Thyroid gland (tissue), 4 donors: ENCODE data around the gene RAB11FIP4. TPM values are rescaled to one million over a fixed set of nuclear protein-coding genes. Genes with fewer than 3 reads are reported as not detected.

Experiments
- DNase-seq, 2 donors: peaks; one replicate each; pipeline ENCODE4 v3.0.0-alpha.2; 2019
- H3K27ac ChIP-seq, 3 donors: fragments of 200-600 bp; sonication (generic); 1 replicate in 2 of 3; 2 replicates in 1 of 3; pipeline ENCODE4 v1.5.1; 2016 to 2019; ENCODE audit warnings: mild to moderate bottlenecking in 1 of 3, moderate library complexity in 1 of 3
- H3K27me3 ChIP-seq: fragments of 200-600 bp; sonication (generic); one replicate; pipeline ENCODE4 v1.5.1; 2019
- H3K36me3 ChIP-seq, 2 donors: fragments of 200-600 bp; sonication (generic); one replicate each; pipeline ENCODE4 v1.5.1; 2016 to 2019
- H3K4me1 ChIP-seq, 2 donors: fragments of 200-600 bp; sonication (generic); one replicate each; pipeline ENCODE4 v1.5.1; 2017 to 2019
- H3K4me3 ChIP-seq, 3 donors: fragments of 200-600 bp; sonication (generic); replicated peaks in 1 of 3; 1 replicate in 2 of 3; 2 replicates in 1 of 3; pipeline ENCODE4 v1.5.1; 2016; ENCODE audit warnings: mild to moderate bottlenecking in 1 of 3
- H3K9me3 ChIP-seq: fragments of 200-600 bp; sonication (generic); one replicate; pipeline ENCODE4 v1.5.1; 2017
- POLR2A ChIP-seq, 2 donors: fragments of 450-650 bp; IDR thresholded peaks; one replicate each; pipeline ENCODE4 v1.6.1; 2017; ENCODE audit warnings: antibody characterized with exemption in 2 of 2, mild to moderate bottlenecking in 2 of 2, moderate library complexity in 1 of 2
- WGBS, 2 donors: methylation state at CpG; one replicate each; pipeline ENCODE4 v1.1.5; 2017; 5-methylcytosine and 5-hydroxymethylcytosine counted together
- intact Hi-C: fragments of 100-400 bp; cut with DNase I; formaldehyde crosslinking; loops from one replicate; pipeline ENCODE4 v1.15.1; 2023
- total RNA-seq, 4 donors: library from RNA; depleted of rRNA; stranded (reverse); fragments of >200 nt; gene quantifications; one replicate each; pipeline ENCODE4 v1.2.3, GENCODE V29; 2016
- TF ChIP-seq, protein P1 (sequence below), 6 experiments: fragments of 200-600 bp in 3 of 6; fragments of 450-650 bp in 3 of 6; sonication (generic) in 3 of 6; IDR thresholded peaks; one replicate each; pipeline ENCODE4 v1.5.1; 2016 to 2019; ENCODE audit warnings: antibody characterized with exemption in 6 of 6, mild to moderate bottlenecking in 2 of 6, inconsistent platforms in 1 of 6, moderate library complexity in 1 of 6

The RAB11FIP4 gene
- total RNA-seq, 4 donors from 2014 or later, result 21.1 to 44.5 (median 24.9) TPM

- intact Hi-C loops, result no loop called here
- Histone ChIP-seq H3K9me3 (no peaks in the 10 kb centered on the region), H3K4me3 (no peak overlapping the region), H3K27me3 (no peaks in the 10 kb centered on the region), H3K4me1 (peaks cover 34 to 57% of the 10 kb centered on the region in 2 donors), H3K36me3 (no peaks in the 10 kb centered on the region), H3K27ac (peak overlapping the region in 2 of 3 donors; percentile 87 to 92)
- TF ChIP-seq, protein P1, sequence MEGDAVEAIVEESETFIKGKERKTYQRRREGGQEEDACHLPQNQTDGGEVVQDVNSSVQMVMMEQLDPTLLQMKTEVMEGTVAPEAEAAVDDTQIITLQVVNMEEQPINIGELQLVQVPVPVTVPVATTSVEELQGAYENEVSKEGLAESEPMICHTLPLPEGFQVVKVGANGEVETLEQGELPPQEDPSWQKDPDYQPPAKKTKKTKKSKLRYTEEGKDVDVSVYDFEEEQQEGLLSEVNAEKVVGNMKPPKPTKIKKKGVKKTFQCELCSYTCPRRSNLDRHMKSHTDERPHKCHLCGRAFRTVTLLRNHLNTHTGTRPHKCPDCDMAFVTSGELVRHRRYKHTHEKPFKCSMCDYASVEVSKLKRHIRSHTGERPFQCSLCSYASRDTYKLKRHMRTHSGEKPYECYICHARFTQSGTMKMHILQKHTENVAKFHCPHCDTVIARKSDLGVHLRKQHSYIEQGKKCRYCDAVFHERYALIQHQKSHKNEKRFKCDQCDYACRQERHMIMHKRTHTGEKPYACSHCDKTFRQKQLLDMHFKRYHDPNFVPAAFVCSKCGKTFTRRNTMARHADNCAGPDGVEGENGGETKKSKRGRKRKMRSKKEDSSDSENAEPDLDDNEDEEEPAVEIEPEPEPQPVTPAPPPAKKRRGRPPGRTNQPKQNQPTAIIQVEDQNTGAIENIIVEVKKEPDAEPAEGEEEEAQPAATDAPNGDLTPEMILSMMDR (IDR thresholded peaks at IDR 0.05), result no peak
- no peak for TF ChIP-seq POLR2A (IDR thresholded peaks at IDR 0.05)
- DNase-seq, result no peak
- WGBS, 2 donors, result 86 to 90% methylated on average over 6 of the region's 6 CpGs
Observed at GRCh38 chr17:31573047-31573446, 181.6 kb downstream of the RAB11FIP4 start.

DNA sequence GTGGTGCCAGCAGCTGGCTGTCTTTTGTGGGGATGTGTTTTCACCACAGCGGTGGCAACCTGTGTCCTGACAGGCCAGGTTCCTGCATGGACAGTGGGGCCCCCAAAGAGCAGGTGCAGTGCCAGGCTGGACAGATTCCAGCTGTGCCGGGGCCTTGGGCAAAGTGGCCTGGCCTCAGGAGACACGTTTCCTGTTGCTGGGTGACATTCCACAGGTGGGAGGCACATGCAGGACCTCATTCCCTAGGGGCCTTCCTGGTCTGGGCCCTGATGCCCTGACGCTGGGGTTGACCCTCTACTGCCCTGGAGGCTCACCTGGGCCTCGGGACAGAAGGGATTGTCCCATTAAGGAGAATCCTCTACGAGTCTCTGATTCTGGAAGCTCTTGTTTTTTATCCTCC, 182.4 kb downstream of the RAB11FIP4 start:
- Histone ChIP-seq H3K4me1 (peaks cover 34 to 55% of the 10 kb centered on the region in 2 donors), H3K27me3 (no peaks in the 10 kb centered on the region), H3K9me3 (no peaks in the 10 kb centered on the region), H3K36me3 (no peaks in the 10 kb centered on the region), H3K4me3 (no peak overlapping the region), H3K27ac (peak overlapping the region in 2 of 3 donors; percentile 87 to 92)
- peak in 1 of 2 donors; percentile 23 for DNase-seq
- no peak for TF ChIP-seq POLR2A (IDR thresholded peaks at IDR 0.05)
- TF ChIP-seq, protein P1 (IDR thresholded peaks at IDR 0.05), result no peak
- intact Hi-C loops, result no loop called here
- 76 to 89% methylated on average over 4 to 5 of the region's 6 CpGs for WGBS, 2 donors

DNA sequence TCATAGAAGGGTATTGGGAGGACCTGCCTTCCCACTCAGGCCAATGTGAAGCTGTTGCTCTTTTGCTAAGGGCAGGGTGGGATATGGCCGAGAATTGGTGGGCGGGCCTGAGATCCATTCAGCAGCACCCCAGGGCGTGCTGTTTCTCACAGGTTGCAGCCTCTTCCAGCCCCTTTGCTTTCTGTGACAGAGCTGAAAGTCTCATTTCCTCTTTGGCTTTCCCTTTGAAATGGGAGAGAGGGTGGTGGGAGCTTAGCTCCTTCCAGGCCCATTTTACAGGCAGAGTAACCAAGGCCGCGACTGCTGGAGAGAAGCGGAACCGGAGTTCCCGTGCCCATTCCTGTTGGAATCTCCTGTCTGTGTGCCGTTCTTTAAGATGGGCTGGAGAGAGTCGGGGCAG, 183.0 kb downstream of the RAB11FIP4 start:
- DNase-seq, result no peak
- WGBS, 2 donors, result 90 to 98% methylated on average over 10 of the region's 10 CpGs
- Histone ChIP-seq H3K4me1 (peaks cover 39 to 59% of the 10 kb centered on the region in 2 donors), H3K36me3 (no peaks in the 10 kb centered on the region), H3K4me3 (no peak overlapping the region), H3K27ac (no peak overlapping the region), H3K9me3 (no peaks in the 10 kb centered on the region), H3K27me3 (no peaks in the 10 kb centered on the region)
- intact Hi-C loops, result no loop called here
- TF ChIP-seq, protein P1 (IDR thresholded peaks at IDR 0.05), result no peak
- TF ChIP-seq POLR2A (IDR thresholded peaks at IDR 0.05), result no peak

DNA sequence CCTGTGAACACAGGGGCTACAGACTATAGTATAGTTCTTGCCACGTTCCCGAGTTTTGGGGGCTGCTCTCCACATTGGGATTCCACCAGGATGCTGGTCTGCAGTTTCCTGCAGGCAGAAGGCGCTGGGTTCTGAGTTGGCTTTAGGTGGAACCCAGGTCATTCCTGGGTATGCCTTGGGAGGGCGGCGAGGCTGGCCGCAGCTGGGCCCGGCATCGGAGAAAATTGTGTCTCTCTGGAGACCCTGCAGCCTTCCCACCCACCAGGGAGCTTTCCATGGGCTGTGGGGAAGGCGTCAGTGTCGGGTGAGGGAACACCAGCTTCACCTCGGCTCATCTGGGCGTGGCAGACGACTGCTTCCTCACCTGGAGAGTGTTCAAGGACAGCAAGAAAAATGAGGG, 183.6 kb downstream of the RAB11FIP4 start:
- WGBS, 2 donors, result 86 to 90% methylated on average over 12 of the region's 13 CpGs
- no peak for TF ChIP-seq POLR2A (IDR thresholded peaks at IDR 0.05)
- TF ChIP-seq, protein P1 (IDR thresholded peaks at IDR 0.05), result no peak
- no peak overlapping the region for H3K27ac ChIP-seq
- no peaks in the 10 kb centered on the region for H3K36me3 ChIP-seq
- no peaks in the 10 kb centered on the region for H3K27me3 ChIP-seq
- H3K4me1 ChIP-seq, result peaks cover 36 to 59% of the 10 kb centered on the region in 2 donors
- no peak overlapping the region for H3K4me3 ChIP-seq
- no peak for DNase-seq
- no peaks in the 10 kb centered on the region for H3K9me3 ChIP-seq
- intact Hi-C loops, result no loop called here

DNA sequence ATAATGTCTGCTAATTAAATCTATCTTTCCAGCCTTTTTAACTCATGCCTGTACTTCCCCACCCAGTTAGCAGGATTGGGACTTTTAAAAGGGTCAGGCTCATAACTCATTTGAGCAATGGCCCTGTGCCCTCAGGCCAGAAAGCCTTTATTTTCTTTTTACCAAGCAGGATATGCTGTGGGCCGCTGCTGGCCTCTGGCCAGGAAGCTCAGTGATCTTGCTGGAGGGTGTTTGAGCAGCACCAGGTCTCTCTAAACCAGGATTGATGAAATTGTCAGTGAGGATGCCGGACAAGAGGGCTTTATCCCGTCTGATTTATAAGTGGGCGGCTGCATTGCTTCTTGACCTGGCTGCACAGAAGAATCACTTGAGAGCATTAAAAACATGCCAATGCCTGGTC, 187.8 kb downstream of the RAB11FIP4 start:
- DNase-seq, result peak; percentile 88 to 90
- peaks cover 29 to 44% of the 10 kb centered on the region in 2 donors for H3K4me1 ChIP-seq

More for the DNA sequence above, 187.8 kb downstream of the RAB11FIP4 start:
- no peaks in the 10 kb centered on the region for H3K27me3 ChIP-seq
- peak overlapping the region; percentile 0 to 57 (median 22) for H3K27ac ChIP-seq
- no peaks in the 10 kb centered on the region for H3K9me3 ChIP-seq
- intact Hi-C loops, result no loop called here
- H3K4me3 ChIP-seq, result no peak overlapping the region
- TF ChIP-seq, protein P1 (IDR thresholded peaks at IDR 0.05), result no peak
- TF ChIP-seq POLR2A (IDR thresholded peaks at IDR 0.05), result no peak
- H3K36me3 ChIP-seq, result no peaks in the 10 kb centered on the region
- 21 to 31% methylated on average over 4 of the region's 4 CpGs for WGBS, 2 donors
